Left ventricle myocardium inferior (tissue), 1 donor: ENCODE results near the gene LRIG1. TPM values are rescaled to one million over a fixed set of nuclear protein-coding genes. Genes with fewer than 3 reads are reported as not detected.

ENCODE experiments used
- DNase-seq: peaks from one replicate; pipeline ENCODE4 v3.0.0-alpha.2; 2020
- H3K27ac ChIP-seq: fragments of 200-600 bp; replicated peaks from 2 replicates; pipeline ENCODE4 v1.8.0; 2021
- H3K27me3 ChIP-seq: fragments of 200-600 bp; 2 replicates; pipeline ENCODE4 v1.8.0; 2021; ENCODE audit warnings: low read depth
- H3K36me3 ChIP-seq: fragments of 200-600 bp; 2 replicates; pipeline ENCODE4 v1.8.0; 2021
- H3K4me1 ChIP-seq: fragments of 200-600 bp; 2 replicates; pipeline ENCODE4 v1.8.0; 2021
- H3K4me3 ChIP-seq: fragments of 200-600 bp; 2 replicates; pipeline ENCODE4 v1.8.0; 2021; ENCODE audit warnings: mild to moderate bottlenecking, moderate library complexity
- H3K9me3 ChIP-seq: fragments of 200-600 bp; replicated peaks from 2 replicates; pipeline ENCODE4 v1.8.0; 2021
- intact Hi-C: fragments of 100-400 bp; cut with micrococcal nuclease; formaldehyde crosslinking; loops from one replicate; pipeline ENCODE4 v1.11.0; 2022
- total RNA-seq: library from RNA; stranded (reverse); fragmentation: NEBNext Ultra II Directional; extraction: Animal tissue kit (Norgen Biotek cat#: 25700); gene quantifications from one replicate; pipeline ENCODE4 v1.2.1, GENCODE V29; 2021
- TF ChIP-seq, protein P1 (sequence below): fragments of 200-600 bp; IDR thresholded peaks from 2 replicates; pipeline ENCODE4 v1.8.0; 2021; ENCODE audit warnings: antibody characterized with exemption, mild to moderate bottlenecking, borderline replicate concordance
- donor health status: DM: no; HTN: yes; CAD: no; lungs with severe emphysema.

Gene LRIG1
- total RNA-seq, 1 donor from 2014 or later, result 137 TPM

DNA sequence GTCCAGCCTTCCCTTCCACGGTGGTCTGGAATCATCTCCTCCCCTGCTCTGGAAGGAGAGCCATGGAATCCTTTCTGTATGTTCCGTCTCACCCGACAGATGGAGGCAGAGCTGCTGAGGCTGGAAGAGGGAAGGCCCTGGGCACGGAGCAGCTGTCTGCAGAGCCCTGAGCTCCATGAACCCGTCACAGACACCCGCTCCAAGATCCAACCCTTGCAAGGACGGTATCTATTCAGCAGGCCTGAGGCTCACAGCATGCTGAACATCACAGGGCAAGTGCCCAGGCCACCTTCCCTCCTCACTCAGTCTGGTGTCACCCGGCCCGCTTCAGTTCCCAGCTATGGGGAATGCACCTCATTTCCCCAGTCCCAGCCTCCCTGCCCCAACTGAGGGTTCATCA, 103.9 kb downstream of the LRIG1 start:
- Histone ChIP-seq H3K4me3 (no peak overlapping the region), H3K4me1 (peaks cover 62% of the 10 kb centered on the region), H3K27me3 (no peaks in the 10 kb centered on the region), H3K27ac (no peak overlapping the region), H3K36me3 (peaks cover 68% of the 10 kb centered on the region), H3K9me3 (no peaks in the 10 kb centered on the region)
- TF ChIP-seq, protein P1, sequence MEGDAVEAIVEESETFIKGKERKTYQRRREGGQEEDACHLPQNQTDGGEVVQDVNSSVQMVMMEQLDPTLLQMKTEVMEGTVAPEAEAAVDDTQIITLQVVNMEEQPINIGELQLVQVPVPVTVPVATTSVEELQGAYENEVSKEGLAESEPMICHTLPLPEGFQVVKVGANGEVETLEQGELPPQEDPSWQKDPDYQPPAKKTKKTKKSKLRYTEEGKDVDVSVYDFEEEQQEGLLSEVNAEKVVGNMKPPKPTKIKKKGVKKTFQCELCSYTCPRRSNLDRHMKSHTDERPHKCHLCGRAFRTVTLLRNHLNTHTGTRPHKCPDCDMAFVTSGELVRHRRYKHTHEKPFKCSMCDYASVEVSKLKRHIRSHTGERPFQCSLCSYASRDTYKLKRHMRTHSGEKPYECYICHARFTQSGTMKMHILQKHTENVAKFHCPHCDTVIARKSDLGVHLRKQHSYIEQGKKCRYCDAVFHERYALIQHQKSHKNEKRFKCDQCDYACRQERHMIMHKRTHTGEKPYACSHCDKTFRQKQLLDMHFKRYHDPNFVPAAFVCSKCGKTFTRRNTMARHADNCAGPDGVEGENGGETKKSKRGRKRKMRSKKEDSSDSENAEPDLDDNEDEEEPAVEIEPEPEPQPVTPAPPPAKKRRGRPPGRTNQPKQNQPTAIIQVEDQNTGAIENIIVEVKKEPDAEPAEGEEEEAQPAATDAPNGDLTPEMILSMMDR, result no peak
- intact Hi-C loops, result no loop called here
- DNase-seq, result no peak

DNA sequence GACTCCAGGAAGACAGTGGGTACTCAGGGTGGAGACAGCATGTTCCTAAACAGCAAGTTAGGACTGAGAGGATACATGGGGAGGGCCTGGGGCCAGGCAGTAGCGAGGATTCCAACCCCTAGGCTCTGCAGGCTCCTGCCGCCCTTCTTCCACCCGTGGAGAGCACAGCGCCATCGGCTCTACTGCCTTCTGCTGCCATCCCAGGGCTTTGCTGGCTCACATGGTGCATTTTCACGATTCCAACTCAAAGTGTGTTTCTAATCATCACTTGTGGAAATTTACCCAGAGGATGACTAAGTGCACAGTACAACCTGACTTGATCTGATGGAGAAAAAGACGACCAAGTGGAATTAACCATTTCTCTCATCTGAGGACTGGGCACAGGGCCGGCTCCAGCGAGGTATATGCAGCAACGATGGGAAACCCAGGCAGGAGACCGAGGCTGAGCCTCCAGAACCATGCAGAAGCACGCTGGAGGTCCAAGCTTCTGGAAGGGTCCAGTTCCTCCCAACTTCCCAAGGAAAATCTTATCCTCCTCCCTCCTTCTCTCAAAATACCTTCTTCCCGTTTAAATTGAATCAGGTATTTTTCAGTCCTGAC, 104.6 kb downstream of the LRIG1 start:
- H3K9me3 ChIP-seq, result no peaks in the 10 kb centered on the region
- no peak overlapping the region for H3K27ac ChIP-seq
- no peak overlapping the region for H3K4me3 ChIP-seq
- no peaks in the 10 kb centered on the region for H3K27me3 ChIP-seq
- intact Hi-C loops, result no loop called here
- no peak for DNase-seq
- peaks cover 75% of the 10 kb centered on the region for H3K36me3 ChIP-seq
- H3K4me1 ChIP-seq, result peaks cover 61% of the 10 kb centered on the region
- TF ChIP-seq, protein P1, result no peak

DNA sequence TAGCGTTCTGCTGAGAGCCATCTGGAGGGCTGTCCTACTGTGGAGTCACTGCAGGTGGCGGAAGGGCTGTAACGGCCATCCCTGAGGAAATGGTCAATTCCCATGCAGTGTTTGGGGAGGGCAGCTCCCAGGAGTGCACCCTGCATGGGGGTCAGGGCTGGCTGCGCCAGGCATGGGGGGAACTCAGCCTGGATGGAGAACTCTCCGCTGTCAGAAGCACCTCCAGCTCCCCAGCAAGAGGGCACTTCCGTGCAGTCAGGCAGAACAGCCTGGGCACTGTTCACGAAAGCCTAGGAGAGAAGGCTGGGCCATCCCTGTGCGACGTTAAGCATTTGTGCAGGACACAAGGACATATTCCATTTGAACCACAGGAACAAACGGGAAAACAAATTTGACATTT, 105.2 kb downstream of the LRIG1 start:
- TF ChIP-seq, protein P1, result no peak
- no peaks in the 10 kb centered on the region for H3K9me3 ChIP-seq
- H3K27ac ChIP-seq, result no peak overlapping the region
- no peak for DNase-seq
- intact Hi-C loops, result no loop called here
- peaks cover 79% of the 10 kb centered on the region for H3K36me3 ChIP-seq
- no peaks in the 10 kb centered on the region for H3K27me3 ChIP-seq
- H3K4me1 ChIP-seq, result peaks cover 55% of the 10 kb centered on the region
- H3K4me3 ChIP-seq, result no peak overlapping the region

DNA sequence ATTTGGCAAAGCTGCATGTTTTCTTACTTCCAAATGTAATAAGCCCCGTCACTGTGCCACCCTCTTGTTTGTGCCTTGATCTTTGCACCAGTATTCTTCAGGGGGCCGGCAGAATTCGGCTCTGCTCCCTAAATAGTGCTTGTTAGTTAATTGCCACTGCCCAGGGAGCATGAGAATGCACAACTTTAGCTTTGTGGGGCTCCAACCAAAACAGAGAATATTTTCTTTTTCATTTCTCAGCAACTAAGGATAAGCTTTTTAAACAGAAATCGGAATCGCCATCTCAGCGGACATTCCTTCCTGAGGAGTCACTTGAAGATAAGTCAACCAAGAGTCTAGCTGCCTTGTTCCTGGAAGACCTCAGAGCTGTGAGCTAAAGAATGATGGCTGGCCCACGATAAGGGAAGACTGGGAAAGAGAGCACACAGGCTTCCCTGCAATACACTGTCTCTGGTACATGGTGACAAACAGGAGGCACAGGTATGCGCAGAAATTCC, 106.0 kb downstream of the LRIG1 start:
- Histone ChIP-seq H3K36me3 (peaks cover 79% of the 10 kb centered on the region), H3K9me3 (no peaks in the 10 kb centered on the region), H3K4me3 (no peak overlapping the region), H3K27ac (peak overlapping the region; percentile 57), H3K4me1 (peaks cover 55% of the 10 kb centered on the region), H3K27me3 (no peaks in the 10 kb centered on the region)
- TF ChIP-seq, protein P1, result no peak
- DNase-seq, result no peak
- intact Hi-C loops, result no loop called here

DNA sequence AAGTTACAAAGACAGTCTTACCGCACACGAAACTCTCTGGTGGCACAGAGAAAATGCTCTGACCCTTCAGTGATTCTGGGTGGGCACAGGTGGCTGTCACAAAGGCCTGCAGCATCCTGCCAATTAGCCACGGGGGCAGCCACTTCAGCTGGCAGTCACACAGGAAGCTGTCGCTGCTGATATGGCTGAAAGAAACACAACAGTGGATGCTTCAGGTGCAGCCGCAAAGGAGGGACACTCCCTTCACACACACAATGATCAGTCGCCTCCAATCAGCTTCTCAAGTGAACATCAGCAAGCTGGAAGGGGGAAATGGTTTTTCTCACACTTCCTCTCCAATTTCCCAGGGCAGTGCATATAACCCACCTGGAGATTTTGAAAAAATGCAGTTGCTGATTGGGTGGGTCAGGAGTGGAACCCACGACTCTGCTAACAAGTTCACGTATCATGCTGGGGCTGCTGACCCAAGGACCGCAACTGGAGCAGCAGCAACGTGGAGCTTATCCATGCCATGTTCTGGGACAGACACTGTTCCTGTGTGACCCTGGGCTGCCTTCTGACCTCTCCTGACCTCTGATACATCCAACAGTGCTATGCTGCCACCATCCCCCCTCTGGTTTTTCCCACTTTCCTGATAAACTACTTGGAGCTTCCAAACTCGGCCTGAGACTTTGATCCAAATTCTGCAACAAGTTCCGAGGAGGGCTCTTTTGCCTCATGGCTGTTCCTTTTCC, 106.6 kb downstream of the LRIG1 start:
- Histone ChIP-seq H3K4me3 (no peak overlapping the region), H3K36me3 (peaks cover 74% of the 10 kb centered on the region), H3K27me3 (no peaks in the 10 kb centered on the region), H3K4me1 (peaks cover 55% of the 10 kb centered on the region), H3K27ac (peak overlapping the region; percentile 57), H3K9me3 (no peaks in the 10 kb centered on the region)
- no peak for DNase-seq
- TF ChIP-seq, protein P1, result no peak
- intact Hi-C loops, result no loop called here
